PC-3 (cell line): ENCODE results near the gene PARN. TPM values are rescaled to one million over a fixed set of nuclear protein-coding genes. Genes with fewer than 3 reads are reported as not detected.

Experiments used
- ATAC-seq: fragments of 200-7000 bp; cut with Tn5 transposase; 2 replicates; pipeline ENCODE4 v1.9.1; 2020; ENCODE audit warnings: mild to moderate bottlenecking, moderate library complexity
- BruUV-seq: library from RNA; stranded (reverse); fragments of 400-500 nt; replicated peaks from 2 replicates; lab custom pipeline; 2021; lab: Mats Ljungman, UMichigan
- CTCF ChIA-PET: fragments of 300-600 bp; sonication (Branson Sonifier 250); formaldehyde crosslinking; loops from one replicate; lab custom pipeline; 2022; ENCODE audit warnings: antibody characterized with exemption; lab: Charles Lee
- POLR2A ChIA-PET: fragments of 300-600 bp; sonication (Branson Sonifier 250); formaldehyde crosslinking; loops from one replicate; lab custom pipeline; 2022; ENCODE audit warnings: antibody characterized with exemption; ENCODE audit not compliant: unreplicated experiment; lab: Charles Lee
- DNase-seq: peaks from one replicate; pipeline ENCODE4 v3.0.0-alpha.2; 2015
- H2AFZ ChIP-seq: fragments of 300-600 bp; sonication (generic); 2 replicates; pipeline ENCODE4 v1.6.0; 2016; ENCODE audit warnings: antibody characterized with exemption, low read length
- H3F3A ChIP-seq: fragments of 300-600 bp; sonication (generic); one replicate; pipeline ENCODE4 v1.6.0; 2017; ENCODE audit warnings: antibody characterized with exemption, low read length, control low read depth, mild to moderate bottlenecking; ENCODE audit not compliant: unreplicated experiment
- H3K27ac ChIP-seq: fragments of 300-600 bp; sonication (generic); 2 replicates; pipeline ENCODE4 v1.5.1; 2016; ENCODE audit warnings: mild to moderate bottlenecking, low read length
- H3K27me3 ChIP-seq: fragments of 300-600 bp; sonication (generic); 2 replicates; pipeline ENCODE4 v1.6.1; 2016; ENCODE audit warnings: low read length, mixed read lengths
- H3K36me3 ChIP-seq: fragments of 300-600 bp; sonication (generic); 2 replicates; pipeline ENCODE4 v1.6.1; 2016; ENCODE audit warnings: low read depth, mixed run types, low read length, mixed read lengths
- H3K4me1 ChIP-seq: fragments of 300-600 bp; sonication (generic); 2 replicates; pipeline ENCODE4 v1.5.1; 2016; ENCODE audit warnings: low read length; ENCODE audit not compliant: insufficient read depth
- H3K4me2 ChIP-seq: fragments of 300-600 bp; sonication (generic); 2 replicates; pipeline ENCODE4 v1.6.0; 2016; ENCODE audit warnings: low read length
- H3K4me3 ChIP-seq: fragments of 300-600 bp; sonication (generic); 2 replicates; pipeline ENCODE4 v1.5.1; 2016; ENCODE audit warnings: mild to moderate bottlenecking, low read length, mixed read lengths
- H3K79me2 ChIP-seq: fragments of 300-600 bp; sonication (generic); 2 replicates; pipeline ENCODE4 v1.6.1; 2017; ENCODE audit warnings: low read length, mixed read lengths
- H3K9ac ChIP-seq: fragments of 300-600 bp; sonication (generic); 2 replicates; pipeline ENCODE4 v1.6.0; 2016; ENCODE audit warnings: mild to moderate bottlenecking, low read length
- H3K9me2 ChIP-seq: fragments of 300-600 bp; sonication (generic); replicated peaks from 2 replicates; pipeline ENCODE4 v1.6.1; 2016; ENCODE audit warnings: mixed run types, low read length, mixed read lengths
- H3K9me3 ChIP-seq: fragments of 300-600 bp; sonication (generic); 2 replicates; pipeline ENCODE4 v1.6.1; 2016; ENCODE audit warnings: low read length, mixed read lengths
- H4K20me1 ChIP-seq: fragments of 300-600 bp; sonication (generic); 2 replicates; pipeline ENCODE4 v1.6.1; 2016; ENCODE audit warnings: low read length, mixed read lengths
- EZH2 ChIP-seq: fragments of 300-600 bp; sonication (generic); IDR thresholded peaks from one replicate; pipeline ENCODE4 v1.6.1; 2017; ENCODE audit warnings: antibody characterized with exemption, mild to moderate bottlenecking, low read length; ENCODE audit not compliant: unreplicated experiment
- EZH2phosphoT487 ChIP-seq: fragments of 300-600 bp; sonication (generic); IDR thresholded peaks from 2 replicates; pipeline ENCODE4 v1.6.1; 2018; ENCODE audit warnings: mild to moderate bottlenecking, antibody characterized with exemption, low read length, borderline replicate concordance
- intact Hi-C: fragments of 100-400 bp; cut with micrococcal nuclease; formaldehyde crosslinking; loops from 2 replicates; pipeline ENCODE4 v1.9.0; 2023
- total RNA-seq: library from RNA; depleted of rRNA; stranded (reverse); fragments of >200 nt; gene quantifications from 2 replicates; pipeline ENCODE4 v1.2.3, GENCODE V29; 2014
- TF ChIP-seq, protein P1 (sequence below): fragments of 300-600 bp; sonication (generic); conservative IDR thresholded peaks from 2 replicates; pipeline ENCODE4 v1.5.1; 2017; ENCODE audit warnings: antibody characterized with exemption, low read depth, mild to moderate bottlenecking, low read length

Gene PARN
- total RNA-seq, 1 experiment from 2014 or later = 34.7 TPM

DNA sequence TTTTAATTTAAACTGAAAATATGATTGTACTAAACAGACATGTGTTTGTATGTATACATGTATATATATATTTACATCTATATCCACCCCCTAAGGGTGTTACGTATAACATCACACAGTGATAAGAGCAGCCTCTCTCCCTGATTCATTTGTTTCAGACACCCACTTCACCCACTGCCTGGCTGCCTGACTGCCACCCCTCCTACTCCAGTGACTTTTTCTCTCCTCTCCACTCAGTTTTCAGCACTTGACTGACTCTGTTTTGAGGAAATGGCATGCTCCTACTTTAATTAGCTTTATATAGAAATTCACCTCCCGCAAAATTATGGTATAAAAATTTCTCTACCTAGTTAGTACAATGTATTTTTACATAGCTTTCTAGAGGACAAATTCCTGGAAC is 22.7 kb upstream of the PARN start:
- Histone ChIP-seq H3K9me2 (no peaks in the 10 kb centered on the region), H3K9ac (no peak overlapping the region), H3K27ac (no peak overlapping the region), H3K9me3 (no peaks in the 10 kb centered on the region), H3F3A (no peaks in the 10 kb centered on the region), H3K4me2 (no peak overlapping the region), H3K4me1 (no peaks in the 10 kb centered on the region), H4K20me1 (no peaks in the 10 kb centered on the region), H3K27me3 (no peaks in the 10 kb centered on the region), H3K36me3 (peaks cover 6% of the 10 kb centered on the region; the same call in 1 of the 2 replicates), H2AFZ (no peak overlapping the region), H3K79me2 (no peaks in the 10 kb centered on the region), H3K4me3 (no peak overlapping the region)
- ChIA-PET POLR2A (no interaction called here), CTCF (no interaction called here)
- BruUV-seq = no TSS peak
- TF ChIP-seq EZH2phosphoT487 (no peak), EZH2 (no peak)
- TF ChIP-seq, protein P1, sequence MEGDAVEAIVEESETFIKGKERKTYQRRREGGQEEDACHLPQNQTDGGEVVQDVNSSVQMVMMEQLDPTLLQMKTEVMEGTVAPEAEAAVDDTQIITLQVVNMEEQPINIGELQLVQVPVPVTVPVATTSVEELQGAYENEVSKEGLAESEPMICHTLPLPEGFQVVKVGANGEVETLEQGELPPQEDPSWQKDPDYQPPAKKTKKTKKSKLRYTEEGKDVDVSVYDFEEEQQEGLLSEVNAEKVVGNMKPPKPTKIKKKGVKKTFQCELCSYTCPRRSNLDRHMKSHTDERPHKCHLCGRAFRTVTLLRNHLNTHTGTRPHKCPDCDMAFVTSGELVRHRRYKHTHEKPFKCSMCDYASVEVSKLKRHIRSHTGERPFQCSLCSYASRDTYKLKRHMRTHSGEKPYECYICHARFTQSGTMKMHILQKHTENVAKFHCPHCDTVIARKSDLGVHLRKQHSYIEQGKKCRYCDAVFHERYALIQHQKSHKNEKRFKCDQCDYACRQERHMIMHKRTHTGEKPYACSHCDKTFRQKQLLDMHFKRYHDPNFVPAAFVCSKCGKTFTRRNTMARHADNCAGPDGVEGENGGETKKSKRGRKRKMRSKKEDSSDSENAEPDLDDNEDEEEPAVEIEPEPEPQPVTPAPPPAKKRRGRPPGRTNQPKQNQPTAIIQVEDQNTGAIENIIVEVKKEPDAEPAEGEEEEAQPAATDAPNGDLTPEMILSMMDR = no peak
- DNase-seq (no peak), ATAC-seq (no peak)
- intact Hi-C loops = no loop called here

DNA sequence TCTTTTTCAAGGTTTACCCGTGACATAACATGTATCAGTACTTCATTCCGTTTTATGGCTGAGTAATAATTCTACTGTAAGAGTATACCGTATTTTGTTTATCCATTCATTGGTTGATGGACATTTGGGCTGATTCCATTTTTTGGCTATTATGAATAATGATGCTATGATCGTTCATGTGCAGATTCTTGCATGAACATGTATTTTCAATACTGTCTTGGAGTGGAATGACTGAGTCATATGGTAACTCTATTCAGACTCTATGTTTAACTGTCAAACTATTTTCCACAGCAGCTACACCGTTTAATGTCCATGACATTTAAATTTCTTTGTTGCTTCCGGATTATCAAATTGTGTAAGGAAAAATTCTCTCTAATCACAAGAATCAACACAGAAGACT is 20.6 kb upstream of the PARN start:
- Histone ChIP-seq H3K9ac (no peak overlapping the region), H2AFZ (no peak overlapping the region), H3K4me2 (no peak overlapping the region), H3K36me3 (peaks cover 9% of the 10 kb centered on the region; the same call in 1 of the 2 replicates), H3K9me2 (no peaks in the 10 kb centered on the region), H4K20me1 (no peaks in the 10 kb centered on the region), H3K79me2 (no peaks in the 10 kb centered on the region), H3K4me1 (no peaks in the 10 kb centered on the region), H3K9me3 (no peaks in the 10 kb centered on the region), H3K4me3 (no peak overlapping the region), H3F3A (no peaks in the 10 kb centered on the region), H3K27me3 (no peaks in the 10 kb centered on the region), H3K27ac (no peak overlapping the region)
- ChIA-PET CTCF (no interaction called here), POLR2A (no interaction called here)
- TF ChIP-seq EZH2phosphoT487 (no peak), EZH2 (no peak)
- TF ChIP-seq, protein P1 = no peak
- DNase-seq = no peak
- ATAC-seq = no peak
- intact Hi-C loops = no loop called here
- BruUV-seq = no TSS peak

DNA sequence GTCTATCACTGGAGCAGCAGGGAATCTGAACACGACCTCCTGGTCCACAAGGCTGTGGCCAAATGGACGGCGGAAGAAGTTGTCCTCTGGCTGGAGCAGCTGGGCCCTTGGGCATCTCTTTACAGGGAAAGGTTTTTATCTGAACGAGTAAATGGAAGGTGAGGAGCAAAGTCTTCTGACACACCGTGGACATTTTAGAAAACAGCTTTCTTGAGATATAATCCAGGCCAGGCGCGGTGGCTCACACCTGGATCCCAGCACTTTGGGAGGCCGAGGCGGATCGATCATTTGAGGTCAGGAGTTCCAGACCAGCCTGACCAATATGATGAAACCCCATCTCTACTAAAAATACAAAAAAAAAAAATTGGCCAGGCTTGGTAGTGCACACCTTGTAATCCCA is 19.8 kb upstream of the PARN start:
- Histone ChIP-seq H3K4me2 (no peak overlapping the region), H3K27ac (no peak overlapping the region), H3F3A (no peaks in the 10 kb centered on the region), H3K4me1 (no peaks in the 10 kb centered on the region), H3K79me2 (no peaks in the 10 kb centered on the region), H2AFZ (no peak overlapping the region), H3K9me3 (no peaks in the 10 kb centered on the region), H4K20me1 (no peaks in the 10 kb centered on the region), H3K27me3 (no peaks in the 10 kb centered on the region), H3K4me3 (no peak overlapping the region), H3K36me3 (peaks cover 11% of the 10 kb centered on the region; the same call in 1 of the 2 replicates), H3K9me2 (no peaks in the 10 kb centered on the region), H3K9ac (no peak overlapping the region)
- ChIA-PET POLR2A (no interaction called here), CTCF (no interaction called here)
- DNase-seq = no peak
- intact Hi-C loops = no loop called here
- TF ChIP-seq, protein P1 = no peak
- TF ChIP-seq EZH2 (no peak), EZH2phosphoT487 (no peak)
- BruUV-seq = no TSS peak
- no peak for ATAC-seq
